Fibroblast of pulmonary artery (primary cell): ENCODE measurements around the gene POC1B.

Experiments used
- DNase-seq: peaks from one replicate; pipeline ENCODE4 v3.0.0-alpha.2; 2010; ENCODE audit warnings: low read depth
- H3K4me3 ChIP-seq: replicated peaks from 2 replicates; pipeline ENCODE4 v1.5.1; 2011; ENCODE audit warnings: low read depth, mild to moderate bottlenecking, control low read depth, low read length, moderate library complexity
- TF ChIP-seq, protein P1 (sequence below): IDR thresholded peaks from 2 replicates; pipeline ENCODE4 v1.5.1; 2011; ENCODE audit warnings: mild to moderate bottlenecking, control low read depth, low read length, inconsistent platforms; ENCODE audit errors: missing control alignments

Gene POC1B

GRCh38 chr12:89547101-89547500 lies 21.3 kb upstream of the POC1B start:
- no peak for DNase-seq
- TF ChIP-seq, protein P1, sequence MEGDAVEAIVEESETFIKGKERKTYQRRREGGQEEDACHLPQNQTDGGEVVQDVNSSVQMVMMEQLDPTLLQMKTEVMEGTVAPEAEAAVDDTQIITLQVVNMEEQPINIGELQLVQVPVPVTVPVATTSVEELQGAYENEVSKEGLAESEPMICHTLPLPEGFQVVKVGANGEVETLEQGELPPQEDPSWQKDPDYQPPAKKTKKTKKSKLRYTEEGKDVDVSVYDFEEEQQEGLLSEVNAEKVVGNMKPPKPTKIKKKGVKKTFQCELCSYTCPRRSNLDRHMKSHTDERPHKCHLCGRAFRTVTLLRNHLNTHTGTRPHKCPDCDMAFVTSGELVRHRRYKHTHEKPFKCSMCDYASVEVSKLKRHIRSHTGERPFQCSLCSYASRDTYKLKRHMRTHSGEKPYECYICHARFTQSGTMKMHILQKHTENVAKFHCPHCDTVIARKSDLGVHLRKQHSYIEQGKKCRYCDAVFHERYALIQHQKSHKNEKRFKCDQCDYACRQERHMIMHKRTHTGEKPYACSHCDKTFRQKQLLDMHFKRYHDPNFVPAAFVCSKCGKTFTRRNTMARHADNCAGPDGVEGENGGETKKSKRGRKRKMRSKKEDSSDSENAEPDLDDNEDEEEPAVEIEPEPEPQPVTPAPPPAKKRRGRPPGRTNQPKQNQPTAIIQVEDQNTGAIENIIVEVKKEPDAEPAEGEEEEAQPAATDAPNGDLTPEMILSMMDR: no peak
- H3K4me3 ChIP-seq: no peak overlapping the region

GRCh38 chr12:89546151-89546550 lies 20.3 kb upstream of the POC1B start:
- no peak for DNase-seq
- TF ChIP-seq, protein P1: no peak
- H3K4me3 ChIP-seq: no peak overlapping the region

GRCh38 chr12:89544681-89545184 lies 18.9 kb upstream of the POC1B start:
- TF ChIP-seq, protein P1: no peak
- DNase-seq: peak; percentile 48
- no peak overlapping the region for H3K4me3 ChIP-seq

DNA sequence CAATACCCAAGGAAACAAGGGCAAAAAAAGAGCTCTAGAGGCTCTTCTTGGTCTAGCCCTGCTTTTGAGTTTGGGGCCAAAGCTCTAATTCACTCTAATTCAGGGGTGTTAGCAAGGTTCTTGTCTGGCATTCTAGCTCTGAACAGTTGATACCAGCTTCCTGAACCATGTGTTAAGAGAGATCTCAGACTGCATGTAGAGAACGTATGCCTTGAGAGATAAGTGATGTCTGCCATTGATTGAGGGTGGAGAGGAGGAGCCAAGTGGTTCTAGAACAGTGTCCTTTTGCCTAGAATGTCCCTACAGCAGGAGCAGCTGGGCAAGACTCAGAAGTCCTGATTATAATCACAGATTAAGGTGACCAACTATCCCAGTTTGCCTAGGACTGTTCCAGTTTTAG lies 18.2 kb upstream of the POC1B start:
- H3K4me3 ChIP-seq: no peak overlapping the region
- TF ChIP-seq, protein P1: no peak
- no peak for DNase-seq

DNA sequence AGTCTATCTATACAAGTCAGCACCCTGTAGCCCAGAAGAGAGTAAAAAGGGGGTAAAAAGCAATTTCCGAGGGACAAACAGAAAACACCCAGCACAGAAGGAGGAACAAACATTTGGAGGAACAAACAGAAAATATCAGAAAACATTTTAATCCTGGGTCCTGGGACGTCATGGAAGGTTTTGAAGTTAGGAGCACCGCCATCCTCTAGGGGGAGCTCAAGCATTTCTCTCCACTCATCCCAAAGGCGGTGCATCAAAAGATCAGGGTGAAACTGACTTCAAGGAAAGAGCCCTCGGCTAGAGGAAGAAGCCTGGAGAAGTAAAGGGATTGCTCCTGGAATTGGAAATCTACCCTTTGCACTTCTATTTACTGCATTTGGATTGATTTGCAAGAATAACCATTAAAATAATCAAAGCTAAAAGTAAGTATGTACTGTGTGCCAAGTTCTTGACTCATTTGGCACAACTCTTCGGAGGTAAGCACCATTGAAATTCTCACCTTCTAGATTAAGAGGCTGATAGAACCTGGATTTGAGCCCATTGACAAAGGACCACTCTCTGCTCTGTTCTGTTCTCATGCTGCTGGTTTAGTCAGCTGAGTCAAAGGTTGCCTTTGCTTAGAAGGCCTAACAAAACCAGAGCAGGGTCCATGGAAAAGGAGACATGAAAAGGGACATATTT lies 17.2 kb upstream of the POC1B start:
- H3K4me3 ChIP-seq: no peak overlapping the region
- peak; percentile 92 for DNase-seq
- TF ChIP-seq, protein P1: peak; percentile 89

DNA sequence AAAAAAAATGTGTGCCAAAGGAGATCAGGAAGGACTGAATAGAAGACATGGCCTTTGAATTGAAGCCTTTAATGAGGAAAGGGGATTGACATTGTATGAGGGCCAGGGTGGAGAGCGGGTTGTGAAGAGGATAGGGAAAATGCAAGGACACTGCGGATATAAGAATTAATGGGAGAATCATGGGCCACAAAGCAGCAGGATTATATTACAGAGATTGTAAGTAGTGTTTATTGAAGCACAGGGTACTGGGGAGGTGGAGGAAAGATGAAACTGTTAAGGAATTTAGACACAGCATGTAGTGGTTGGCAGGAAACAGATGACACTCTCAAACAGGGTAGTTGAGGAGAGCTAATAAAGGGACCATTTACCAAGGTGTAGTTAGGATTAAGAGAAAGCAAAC lies 16.4 kb upstream of the POC1B start:
- no peak overlapping the region for H3K4me3 ChIP-seq
- TF ChIP-seq, protein P1: no peak

DNA sequence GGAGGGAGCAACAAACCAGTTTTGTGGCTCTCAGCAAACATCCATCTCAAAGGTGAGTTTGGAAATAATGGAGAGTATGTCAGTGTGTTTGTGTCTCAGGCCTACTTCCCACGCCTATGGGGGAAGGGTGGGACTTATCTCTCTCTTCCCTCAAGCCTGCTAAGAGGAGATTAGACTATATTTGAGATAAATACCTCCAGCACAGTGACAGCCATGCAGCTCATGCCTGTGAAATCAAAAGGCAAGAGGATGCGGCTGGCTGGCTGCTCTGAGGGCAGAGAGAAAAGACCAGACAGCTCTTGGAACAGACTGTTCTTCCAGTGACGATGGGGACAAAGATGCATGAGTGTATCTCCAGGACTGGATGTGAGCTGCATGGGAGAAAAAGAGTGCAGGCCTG lies 14.7 kb upstream of the POC1B start:
- no peak overlapping the region for H3K4me3 ChIP-seq
- DNase-seq: no peak
- TF ChIP-seq, protein P1: no peak

More for the DNA sequence above, 16.4 kb upstream of the POC1B start:
- no peak for DNase-seq
